Esophagus muscularis mucosa (tissue), 4 donors: ENCODE data around the gene PRKCE.

Experiments used
- CTCF ChIP-seq, 3 experiments: fragments of 200-600 bp in 2 of 3; fragments of 450-650 bp in 1 of 3; sonication (generic) in 2 of 3; IDR thresholded peaks; one replicate each; pipeline ENCODE4 v1.5.1; 2017 to 2019; ENCODE audit warnings: antibody characterized with exemption in 3 of 3, mild to moderate bottlenecking in 2 of 3, moderate library complexity in 1 of 3
- EP300 ChIP-seq: sonication (generic); formaldehyde crosslinking; IDR thresholded peaks from one replicate; pipeline ENCODE4 v1.6.1; 2017; ENCODE audit warnings: antibody characterized with exemption
- POLR2A ChIP-seq: fragments of 450-650 bp; IDR thresholded peaks from one replicate; pipeline ENCODE4 v1.6.1; 2017; ENCODE audit warnings: antibody characterized with exemption, moderate library complexity, mild to moderate bottlenecking, low read depth

- no peak for TF ChIP-seq CTCF (IDR thresholded peaks at IDR 0.05)
- no peak for TF ChIP-seq EP300
- no peak for TF ChIP-seq POLR2A
These were observed 415.6 kb downstream of the PRKCE start for GRCh38 chr2:46067062-46067461.
